ENCODE results near the gene SBF2.

SBF2 gene

DNA sequence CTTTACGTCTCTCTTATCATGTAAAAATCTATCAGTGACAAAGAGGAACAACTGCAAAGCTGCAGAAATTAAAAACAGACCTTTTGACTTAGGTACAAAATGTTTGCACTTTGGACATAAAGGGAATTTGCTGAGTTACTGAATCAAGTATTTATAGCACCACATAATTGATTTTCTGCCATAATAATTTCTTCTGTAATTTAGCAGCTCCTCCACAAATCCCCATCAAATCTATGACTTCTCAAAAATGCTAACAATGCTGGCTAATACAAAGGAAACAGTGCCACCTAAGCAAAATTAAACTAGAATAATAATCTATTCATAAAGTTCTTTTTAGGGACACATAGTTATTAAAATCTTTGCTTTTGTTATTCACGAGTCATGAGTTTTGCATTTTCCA, 415.1 kb downstream of the SBF2 start:
- ATAC-seq (ENCODE audit: insufficient read depth, low read depth) (no peak), DNase-seq (no peak)
- Histone ChIP-seq H4K20me1 (ENCODE audit: insufficient read depth, low read length) (no peaks in the 10 kb centered on the region), H3K9me3 (ENCODE audit: insufficient read depth, low read length, severe bottlenecking) (no peaks in the 10 kb centered on the region), H3K4me3 (ENCODE audit: low read depth in 1 of 2, low read length in 2 of 2) (no peak overlapping the region), H3K27ac (ENCODE audit: low read length) (no peak overlapping the region), H3K9ac (ENCODE audit: low read depth, low read length) (no peak overlapping the region), H3K36me3 (ENCODE audit: insufficient read depth, low read length) (no peaks in the 10 kb centered on the region), H2AFZ (ENCODE audit: low read depth, low read length) (no peak overlapping the region), H3K4me1 (ENCODE audit: insufficient read depth, low read length) (no peaks in the 10 kb centered on the region), H3K79me2 (ENCODE audit: insufficient read depth, low read length) (no peaks in the 10 kb centered on the region), H3K27me3 (ENCODE audit: insufficient read depth, low read length, poor library complexity) (no peaks in the 10 kb centered on the region), H3K4me2 (ENCODE audit: insufficient read depth, low read length) (no peak overlapping the region)
- TF ChIP-seq, protein P1, sequence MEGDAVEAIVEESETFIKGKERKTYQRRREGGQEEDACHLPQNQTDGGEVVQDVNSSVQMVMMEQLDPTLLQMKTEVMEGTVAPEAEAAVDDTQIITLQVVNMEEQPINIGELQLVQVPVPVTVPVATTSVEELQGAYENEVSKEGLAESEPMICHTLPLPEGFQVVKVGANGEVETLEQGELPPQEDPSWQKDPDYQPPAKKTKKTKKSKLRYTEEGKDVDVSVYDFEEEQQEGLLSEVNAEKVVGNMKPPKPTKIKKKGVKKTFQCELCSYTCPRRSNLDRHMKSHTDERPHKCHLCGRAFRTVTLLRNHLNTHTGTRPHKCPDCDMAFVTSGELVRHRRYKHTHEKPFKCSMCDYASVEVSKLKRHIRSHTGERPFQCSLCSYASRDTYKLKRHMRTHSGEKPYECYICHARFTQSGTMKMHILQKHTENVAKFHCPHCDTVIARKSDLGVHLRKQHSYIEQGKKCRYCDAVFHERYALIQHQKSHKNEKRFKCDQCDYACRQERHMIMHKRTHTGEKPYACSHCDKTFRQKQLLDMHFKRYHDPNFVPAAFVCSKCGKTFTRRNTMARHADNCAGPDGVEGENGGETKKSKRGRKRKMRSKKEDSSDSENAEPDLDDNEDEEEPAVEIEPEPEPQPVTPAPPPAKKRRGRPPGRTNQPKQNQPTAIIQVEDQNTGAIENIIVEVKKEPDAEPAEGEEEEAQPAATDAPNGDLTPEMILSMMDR (IDR thresholded peaks at IDR 0.05; ENCODE audit: borderline replicate concordance, extremely low read depth, low read length, poor library complexity, severe bottlenecking) = no peak
- TF ChIP-seq EZH2 (IDR thresholded peaks at IDR 0.05; ENCODE audit: borderline replicate concordance, low read depth, low read length, severe bottlenecking) = no peak

DNA sequence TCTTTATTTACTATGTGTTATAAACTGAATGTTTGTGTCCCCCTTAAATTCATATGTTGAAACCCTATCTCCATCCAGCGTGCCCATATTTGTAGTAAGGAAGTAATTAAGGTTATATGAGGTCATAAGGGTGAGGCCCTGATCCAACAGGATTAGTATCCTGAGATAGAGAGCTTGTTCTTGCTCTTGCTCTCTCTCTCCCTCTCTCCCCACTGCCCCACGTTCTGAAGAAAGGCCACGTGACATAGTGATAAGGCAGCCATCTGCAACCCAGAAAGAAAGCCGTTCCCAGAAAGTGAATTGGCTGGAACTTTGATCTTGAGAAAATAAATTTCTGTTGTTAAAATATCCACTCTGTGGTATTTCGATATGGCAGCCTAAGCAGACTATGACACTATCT, 417.7 kb downstream of the SBF2 start:
- TF ChIP-seq EZH2 (IDR thresholded peaks at IDR 0.05; ENCODE audit: borderline replicate concordance, low read depth, low read length, severe bottlenecking) = no peak
- TF ChIP-seq, protein P1 (IDR thresholded peaks at IDR 0.05; ENCODE audit: borderline replicate concordance, extremely low read depth, low read length, poor library complexity, severe bottlenecking) = no peak
- Histone ChIP-seq H3K4me1 (ENCODE audit: insufficient read depth, low read length) (no peaks in the 10 kb centered on the region), H2AFZ (ENCODE audit: low read depth, low read length) (no peak overlapping the region), H4K20me1 (ENCODE audit: insufficient read depth, low read length) (no peaks in the 10 kb centered on the region), H3K4me2 (ENCODE audit: insufficient read depth, low read length) (no peak overlapping the region), H3K9ac (ENCODE audit: low read depth, low read length) (no peak overlapping the region), H3K79me2 (ENCODE audit: insufficient read depth, low read length) (no peaks in the 10 kb centered on the region), H3K27ac (ENCODE audit: low read length) (no peak overlapping the region), H3K36me3 (ENCODE audit: insufficient read depth, low read length) (no peaks in the 10 kb centered on the region), H3K4me3 (ENCODE audit: low read depth in 1 of 2, low read length in 2 of 2) (no peak overlapping the region), H3K9me3 (ENCODE audit: insufficient read depth, low read length, severe bottlenecking) (no peaks in the 10 kb centered on the region), H3K27me3 (ENCODE audit: insufficient read depth, low read length, poor library complexity) (no peaks in the 10 kb centered on the region)
- no peak for DNase-seq
- ATAC-seq (ENCODE audit: insufficient read depth, low read depth) = no peak

DNA sequence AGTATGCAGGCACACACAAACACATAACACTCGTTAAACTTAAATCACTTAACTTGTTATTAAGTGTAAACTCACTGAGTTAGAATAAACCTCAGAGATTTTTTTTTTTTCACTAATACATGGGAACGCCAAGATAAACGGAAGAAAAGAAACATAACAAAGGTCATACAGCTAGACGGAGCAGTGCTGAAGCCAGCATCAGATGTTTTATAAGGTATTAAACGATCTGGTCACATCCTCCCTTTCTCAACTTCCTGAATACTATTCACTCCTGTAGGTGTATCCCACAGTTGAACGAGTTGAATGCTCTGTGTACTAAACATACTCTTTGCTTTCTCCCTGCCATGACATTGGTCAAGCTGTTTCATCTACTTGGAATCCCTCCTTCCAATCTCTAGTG, 418.2 kb downstream of the SBF2 start:
- Histone ChIP-seq H3K4me1 (ENCODE audit: insufficient read depth, low read length) (no peaks in the 10 kb centered on the region), H3K9me3 (ENCODE audit: insufficient read depth, low read length, severe bottlenecking) (no peaks in the 10 kb centered on the region), H2AFZ (ENCODE audit: low read depth, low read length) (no peak overlapping the region), H3K27me3 (ENCODE audit: insufficient read depth, low read length, poor library complexity) (no peaks in the 10 kb centered on the region), H3K4me2 (ENCODE audit: insufficient read depth, low read length) (no peak overlapping the region), H3K9ac (ENCODE audit: low read depth, low read length) (no peak overlapping the region), H3K4me3 (ENCODE audit: low read depth in 1 of 2, low read length in 2 of 2) (no peak overlapping the region), H4K20me1 (ENCODE audit: insufficient read depth, low read length) (no peaks in the 10 kb centered on the region), H3K79me2 (ENCODE audit: insufficient read depth, low read length) (no peaks in the 10 kb centered on the region), H3K36me3 (ENCODE audit: insufficient read depth, low read length) (no peaks in the 10 kb centered on the region), H3K27ac (ENCODE audit: low read length) (no peak overlapping the region)
- TF ChIP-seq EZH2 (IDR thresholded peaks at IDR 0.05; ENCODE audit: borderline replicate concordance, low read depth, low read length, severe bottlenecking) = no peak
- TF ChIP-seq, protein P1 (IDR thresholded peaks at IDR 0.05; ENCODE audit: borderline replicate concordance, extremely low read depth, low read length, poor library complexity, severe bottlenecking) = no peak
- DNase-seq = no peak
- ATAC-seq (ENCODE audit: insufficient read depth, low read depth) = no peak

DNA sequence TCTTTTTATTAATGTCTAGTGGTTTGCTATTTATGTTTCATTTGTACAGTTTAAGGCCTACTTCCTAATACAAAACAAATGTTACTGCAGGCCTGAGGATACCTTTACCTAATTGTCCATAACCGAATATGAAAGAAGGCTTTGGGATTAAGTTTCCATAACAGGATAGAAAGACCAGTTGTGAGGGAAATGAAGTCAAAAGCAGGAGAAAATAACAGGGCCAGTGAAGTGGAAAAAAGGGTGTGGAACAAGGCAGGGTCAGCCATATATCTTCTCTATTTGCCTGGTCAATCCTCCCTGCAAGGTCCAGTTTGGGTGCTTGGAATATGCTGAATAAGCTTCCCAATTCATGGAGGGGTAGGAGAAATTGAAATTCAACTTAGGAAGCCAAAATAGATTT, 418.6 kb downstream of the SBF2 start:
- Histone ChIP-seq H3K36me3 (ENCODE audit: insufficient read depth, low read length) (no peaks in the 10 kb centered on the region), H4K20me1 (ENCODE audit: insufficient read depth, low read length) (no peaks in the 10 kb centered on the region), H3K4me2 (ENCODE audit: insufficient read depth, low read length) (no peak overlapping the region), H2AFZ (ENCODE audit: low read depth, low read length) (no peak overlapping the region), H3K27me3 (ENCODE audit: insufficient read depth, low read length, poor library complexity) (no peaks in the 10 kb centered on the region), H3K79me2 (ENCODE audit: insufficient read depth, low read length) (no peaks in the 10 kb centered on the region), H3K9ac (ENCODE audit: low read depth, low read length) (no peak overlapping the region), H3K4me3 (ENCODE audit: low read depth in 1 of 2, low read length in 2 of 2) (no peak overlapping the region), H3K27ac (ENCODE audit: low read length) (no peak overlapping the region), H3K4me1 (ENCODE audit: insufficient read depth, low read length) (no peaks in the 10 kb centered on the region), H3K9me3 (ENCODE audit: insufficient read depth, low read length, severe bottlenecking) (no peaks in the 10 kb centered on the region)
- DNase-seq = no peak
- TF ChIP-seq, protein P1 (IDR thresholded peaks at IDR 0.05; ENCODE audit: borderline replicate concordance, extremely low read depth, low read length, poor library complexity, severe bottlenecking) = no peak
- TF ChIP-seq EZH2 (IDR thresholded peaks at IDR 0.05; ENCODE audit: borderline replicate concordance, low read depth, low read length, severe bottlenecking) = no peak
- no peak for ATAC-seq (ENCODE audit: insufficient read depth, low read depth)
